GM12801 (cell line): ENCODE measurements around the gene ZSWIM8.

Source experiments
- CTCF ChIP-seq: IDR thresholded peaks from one replicate; pipeline ENCODE4 v1.5.1; 2011; ENCODE audit warnings: control low read depth; ENCODE audit not compliant: insufficient read length; ENCODE audit errors: extremely low read depth

The ZSWIM8 gene, protein sequence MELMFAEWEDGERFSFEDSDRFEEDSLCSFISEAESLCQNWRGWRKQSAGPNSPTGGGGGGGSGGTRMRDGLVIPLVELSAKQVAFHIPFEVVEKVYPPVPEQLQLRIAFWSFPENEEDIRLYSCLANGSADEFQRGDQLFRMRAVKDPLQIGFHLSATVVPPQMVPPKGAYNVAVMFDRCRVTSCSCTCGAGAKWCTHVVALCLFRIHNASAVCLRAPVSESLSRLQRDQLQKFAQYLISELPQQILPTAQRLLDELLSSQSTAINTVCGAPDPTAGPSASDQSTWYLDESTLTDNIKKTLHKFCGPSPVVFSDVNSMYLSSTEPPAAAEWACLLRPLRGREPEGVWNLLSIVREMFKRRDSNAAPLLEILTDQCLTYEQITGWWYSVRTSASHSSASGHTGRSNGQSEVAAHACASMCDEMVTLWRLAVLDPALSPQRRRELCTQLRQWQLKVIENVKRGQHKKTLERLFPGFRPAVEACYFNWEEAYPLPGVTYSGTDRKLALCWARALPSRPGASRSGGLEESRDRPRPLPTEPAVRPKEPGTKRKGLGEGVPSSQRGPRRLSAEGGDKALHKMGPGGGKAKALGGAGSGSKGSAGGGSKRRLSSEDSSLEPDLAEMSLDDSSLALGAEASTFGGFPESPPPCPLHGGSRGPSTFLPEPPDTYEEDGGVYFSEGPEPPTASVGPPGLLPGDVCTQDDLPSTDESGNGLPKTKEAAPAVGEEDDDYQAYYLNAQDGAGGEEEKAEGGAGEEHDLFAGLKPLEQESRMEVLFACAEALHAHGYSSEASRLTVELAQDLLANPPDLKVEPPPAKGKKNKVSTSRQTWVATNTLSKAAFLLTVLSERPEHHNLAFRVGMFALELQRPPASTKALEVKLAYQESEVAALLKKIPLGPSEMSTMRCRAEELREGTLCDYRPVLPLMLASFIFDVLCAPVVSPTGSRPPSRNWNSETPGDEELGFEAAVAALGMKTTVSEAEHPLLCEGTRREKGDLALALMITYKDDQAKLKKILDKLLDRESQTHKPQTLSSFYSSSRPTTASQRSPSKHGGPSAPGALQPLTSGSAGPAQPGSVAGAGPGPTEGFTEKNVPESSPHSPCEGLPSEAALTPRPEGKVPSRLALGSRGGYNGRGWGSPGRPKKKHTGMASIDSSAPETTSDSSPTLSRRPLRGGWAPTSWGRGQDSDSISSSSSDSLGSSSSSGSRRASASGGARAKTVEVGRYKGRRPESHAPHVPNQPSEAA (N-terminal part only)

DNA sequence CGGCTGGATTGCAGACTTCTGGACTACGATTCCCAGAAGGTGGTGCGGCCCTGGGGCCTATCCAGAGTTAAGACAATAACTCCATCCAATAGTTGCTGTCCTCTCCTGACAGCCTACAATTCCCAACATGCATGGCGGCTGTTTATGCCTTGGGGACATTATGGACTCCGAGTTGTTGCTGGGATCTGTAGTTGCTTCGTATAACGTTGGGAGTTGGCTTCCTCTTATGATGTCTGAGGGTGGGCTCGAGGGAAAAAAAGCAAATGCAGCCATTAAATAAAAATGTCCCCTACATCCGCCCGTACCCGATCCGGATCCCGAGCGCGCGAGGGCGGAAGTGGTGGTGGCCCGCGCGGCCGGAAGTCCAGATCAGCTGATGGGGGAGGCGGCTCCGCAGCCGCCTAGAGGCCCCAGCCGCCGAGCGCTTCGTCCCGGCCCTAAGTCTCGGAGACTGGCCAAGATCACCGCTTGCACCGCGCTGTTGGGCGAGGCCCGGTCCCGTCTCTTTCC lies at the start of gene ZSWIM8:
TSS of gene ZSWIM8 (plus strand) at position 396 of the 510 bp plus-strand sequence. CDS start 273 bp downstream, outside the sequence.
- TF ChIP-seq CTCF = no peak

DNA sequence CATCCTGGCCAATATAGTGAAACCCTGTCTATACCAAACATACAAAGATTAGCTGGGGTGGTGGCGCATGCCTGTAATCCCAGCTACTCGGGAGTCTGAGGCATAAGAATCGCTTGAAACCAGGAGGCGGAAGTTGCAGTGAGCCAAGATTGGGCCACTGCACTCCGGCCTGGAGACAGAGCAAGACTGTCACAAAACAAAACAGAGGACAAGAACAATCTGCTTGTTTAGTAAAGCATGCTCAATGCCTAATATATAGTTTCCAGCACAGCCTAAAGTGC lies 43.0 kb upstream of the ZSWIM8 start:
- no peak for TF ChIP-seq CTCF

- TF ChIP-seq CTCF = no peak
Observed at GRCh38 chr10:73743327-73743904, 42.0 kb upstream of the ZSWIM8 start.

DNA sequence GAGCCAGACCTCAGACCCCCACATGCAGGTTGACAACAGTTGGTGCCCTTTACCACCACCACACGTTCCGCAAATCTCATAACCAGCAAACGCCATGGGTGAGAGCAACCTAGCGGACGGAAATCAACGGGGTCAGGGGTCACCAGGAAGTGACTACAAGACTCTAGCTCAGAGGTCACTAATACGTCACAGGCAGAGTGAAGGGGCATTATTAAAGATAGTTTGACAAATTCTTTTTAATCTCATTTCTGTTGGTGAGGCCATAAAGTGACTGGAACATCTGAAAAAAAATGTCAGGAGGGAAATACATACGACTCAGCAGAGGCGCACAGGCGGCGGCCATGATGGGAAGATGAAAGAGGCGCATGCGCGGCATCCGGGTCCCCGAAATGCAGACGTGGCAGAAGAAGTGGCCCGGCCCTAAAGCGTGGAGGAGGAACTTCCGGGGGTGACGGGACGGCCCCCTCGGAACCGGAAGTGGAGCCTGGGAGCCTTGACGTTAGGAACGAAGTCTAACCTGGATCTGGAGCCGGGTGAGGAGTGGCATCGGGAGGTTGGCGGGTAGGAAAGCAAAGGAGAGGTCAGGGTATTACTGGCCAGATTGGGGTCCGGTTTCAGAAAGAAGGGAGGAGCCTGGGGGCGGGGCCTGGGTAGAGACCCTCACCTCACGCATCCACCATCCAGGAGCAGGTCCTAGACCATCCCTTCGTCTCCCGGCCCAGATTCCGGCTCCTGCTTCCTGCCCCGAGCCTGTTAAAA lies 41.3 kb upstream of the ZSWIM8 start, which contains the start of gene SEC24C:
TSS of gene SEC24C (plus strand) at position 468 of the 759 bp plus-strand sequence. CDS start 2,461 bp downstream, outside the sequence.
- no peak for TF ChIP-seq CTCF

GRCh38 chr10:73744664-73744975 lies 40.8 kb upstream of the ZSWIM8 start:
- no peak for TF ChIP-seq CTCF

DNA sequence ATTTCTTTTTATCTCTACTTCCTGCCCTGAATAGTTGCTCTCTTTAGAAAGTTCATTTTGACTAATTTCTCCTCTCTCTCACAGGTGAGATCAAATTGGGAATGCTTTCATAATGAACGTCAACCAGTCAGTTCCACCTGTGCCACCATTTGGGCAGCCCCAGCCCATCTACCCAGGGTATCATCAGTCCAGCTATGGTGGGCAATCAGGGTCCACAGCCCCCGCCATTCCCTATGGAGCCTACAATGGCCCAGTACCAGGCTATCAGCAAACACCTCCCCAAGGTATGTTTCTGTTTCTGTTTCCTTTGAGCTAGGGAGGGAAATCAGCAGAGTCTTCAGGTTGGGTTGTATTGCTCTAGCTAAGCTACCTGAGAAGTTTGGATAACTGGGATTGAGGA lies 38.7 kb upstream of the ZSWIM8 start:
- TF ChIP-seq CTCF = no peak
